NT2/D1 (cell line): ENCODE results near the gene KLHL22.
"Not testable (repeated sequence)": the region's sequence is repeated elsewhere in the genome, so short reads cannot be mapped to it uniquely, and the experiment has no call there.

Source experiments
- DNase-seq: peaks from one replicate; pipeline ENCODE4 v3.0.0-alpha.2; 2011; ENCODE audit warnings: low read depth, low spot score
- H3K27me3 ChIP-seq: 2 replicates; pipeline ENCODE4 v1.6.0; 2011; ENCODE audit warnings: mild to moderate bottlenecking; ENCODE audit not compliant: insufficient read length, insufficient read depth
- H3K36me3 ChIP-seq: 2 replicates; pipeline ENCODE4 v1.6.1; 2011; ENCODE audit warnings: mild to moderate bottlenecking, low read length, mixed read lengths; ENCODE audit not compliant: insufficient read depth, insufficient read length
- H3K4me1 ChIP-seq: 2 replicates; pipeline ENCODE4 v1.5.1; 2011; ENCODE audit not compliant: insufficient read depth, insufficient read length
- H3K4me3 ChIP-seq: 2 replicates; pipeline ENCODE4 v1.5.1; 2011; ENCODE audit warnings: low read depth; ENCODE audit not compliant: insufficient read length
- H3K9ac ChIP-seq: 2 replicates; pipeline ENCODE4 v1.6.0; 2011; ENCODE audit warnings: low read depth; ENCODE audit not compliant: insufficient read length
- H3K9me3 ChIP-seq: 2 replicates; pipeline ENCODE4 v1.5.1; 2011; ENCODE audit warnings: mild to moderate bottlenecking, low read length; ENCODE audit not compliant: insufficient read depth
- SUZ12 ChIP-seq: IDR thresholded peaks from 2 replicates; pipeline ENCODE4 v1.6.1; 2011; ENCODE audit not compliant: insufficient read length, insufficient read depth; ENCODE audit errors: extremely low read depth
- YY1 ChIP-seq: IDR thresholded peaks from 2 replicates; pipeline ENCODE4 v1.6.1; 2011; ENCODE audit not compliant: insufficient read length, insufficient read depth
- ZNF274 ChIP-seq: IDR thresholded peaks from 2 replicates; pipeline ENCODE4 v1.6.1; 2011; ENCODE audit warnings: mild to moderate bottlenecking, low read depth, low read length

The KLHL22 gene

DNA sequence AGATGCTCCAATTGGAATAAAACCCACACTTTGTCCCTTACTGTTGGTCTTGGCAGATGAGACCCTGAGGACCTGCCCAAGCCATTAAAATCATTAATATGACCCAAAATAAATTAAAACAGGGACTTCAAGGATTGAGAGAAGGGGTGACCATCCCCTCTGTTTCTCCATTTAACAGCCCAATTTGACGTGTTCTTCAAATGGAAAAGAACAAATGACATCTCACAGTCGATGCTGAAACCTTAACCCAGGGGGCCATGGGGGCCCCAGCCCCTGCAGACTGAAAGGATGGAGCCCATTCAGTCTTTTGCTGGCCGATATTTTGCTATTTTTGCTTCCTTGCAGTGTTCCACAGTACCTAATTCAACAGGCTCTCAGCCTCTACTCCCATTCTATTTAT lies 81.1 kb downstream of the KLHL22 start:
- TF ChIP-seq ZNF274: no peak
- TF ChIP-seq SUZ12: no peak
- TF ChIP-seq YY1: no peak
- no peaks in the 10 kb centered on the region for H3K4me1 ChIP-seq
- no peaks in the 10 kb centered on the region for H3K9me3 ChIP-seq
- H3K4me3 ChIP-seq: no peak overlapping the region
- H3K36me3 ChIP-seq: no peaks in the 10 kb centered on the region
- no peak for DNase-seq
- H3K9ac ChIP-seq: no peak overlapping the region
- no peaks in the 10 kb centered on the region for H3K27me3 ChIP-seq

DNA sequence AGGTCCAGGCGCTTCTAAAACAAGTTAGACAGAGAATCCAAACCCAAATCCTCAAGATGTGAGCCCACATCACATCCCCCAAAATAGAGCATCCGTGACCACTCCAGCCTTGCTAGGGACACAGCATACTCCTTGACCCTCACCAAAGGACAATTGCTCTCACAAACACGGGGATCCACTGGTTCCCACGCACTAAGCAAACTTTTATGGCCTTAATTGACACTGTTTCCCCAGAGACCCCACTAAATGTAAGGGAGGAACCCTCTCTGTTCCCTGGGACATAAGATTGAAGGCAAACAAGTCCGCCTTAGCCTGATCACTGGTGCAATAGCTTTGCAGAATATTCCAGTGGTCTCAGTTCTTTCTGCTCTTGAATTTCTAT lies 81.5 kb downstream of the KLHL22 start:
- H3K4me1 ChIP-seq: no peaks in the 10 kb centered on the region
- no peak overlapping the region for H3K9ac ChIP-seq
- H3K27me3 ChIP-seq: no peaks in the 10 kb centered on the region
- no peaks in the 10 kb centered on the region for H3K9me3 ChIP-seq
- no peak overlapping the region for H3K4me3 ChIP-seq
- TF ChIP-seq SUZ12 (no peak), ZNF274 (no peak), YY1 (no peak)
- no peaks in the 10 kb centered on the region for H3K36me3 ChIP-seq
- DNase-seq: no peak

DNA sequence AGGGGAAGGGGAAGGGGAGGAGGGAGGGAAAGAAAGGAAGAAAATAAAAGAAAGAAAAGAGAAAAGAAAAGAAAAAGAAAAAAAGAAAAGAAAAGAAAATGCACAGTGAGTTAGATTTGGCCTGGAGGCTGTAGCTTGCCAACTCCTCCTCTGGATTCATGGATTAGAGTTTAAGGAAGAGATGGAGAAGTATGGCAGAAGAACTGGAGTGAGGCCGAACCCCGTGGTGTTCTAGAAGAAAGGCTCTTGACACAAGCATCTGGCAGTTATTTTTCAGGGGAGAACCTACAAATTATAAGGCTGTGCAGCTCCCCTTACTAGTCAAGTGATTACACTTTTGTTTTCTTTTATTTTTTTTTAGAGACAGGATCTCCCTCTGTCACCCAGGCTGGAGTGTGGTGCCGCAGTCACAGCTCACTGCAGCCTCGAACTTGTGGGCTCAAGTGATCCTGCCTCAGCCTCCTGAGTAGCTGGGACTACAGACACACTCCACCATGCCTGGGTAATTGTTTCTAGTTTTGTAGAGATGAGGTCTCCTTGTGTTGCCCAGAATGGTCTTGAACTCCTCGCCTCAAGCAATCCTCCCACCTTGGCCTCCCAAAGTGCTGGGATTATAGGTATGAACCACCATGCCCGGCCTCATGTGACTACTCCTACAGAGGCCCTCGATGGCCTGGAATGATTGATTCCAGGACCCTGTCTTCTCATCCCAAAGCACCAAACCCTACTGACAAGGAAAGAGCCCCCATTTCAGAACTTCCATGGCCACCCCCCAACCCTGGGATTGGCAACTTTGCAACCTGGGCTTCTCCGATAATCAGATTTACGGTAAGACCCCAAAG lies 82.2 kb downstream of the KLHL22 start:
- no peak for DNase-seq

GRCh38 chr22:20412474-20413216 lies 83.0 kb downstream of the KLHL22 start:
- H3K27me3 ChIP-seq: no peaks in the 10 kb centered on the region
- no peak for DNase-seq
- H3K36me3 ChIP-seq: peaks cover 3% of the 10 kb centered on the region
- H3K9me3 ChIP-seq: no peaks in the 10 kb centered on the region
- TF ChIP-seq YY1 (no peak), SUZ12 (no peak), ZNF274 (no peak)
- H3K4me1 ChIP-seq: no peaks in the 10 kb centered on the region
- no peak overlapping the region for H3K4me3 ChIP-seq
- no peak overlapping the region for H3K9ac ChIP-seq

More for the DNA sequence above, 82.2 kb downstream of the KLHL22 start:
- TF ChIP-seq YY1 (no peak), ZNF274 (no peak), SUZ12 (no peak)
- Histone ChIP-seq H3K9me3 (no peaks in the 10 kb centered on the region), H3K27me3 (no peaks in the 10 kb centered on the region), H3K4me3 (no peak overlapping the region), H3K9ac (no peak overlapping the region), H3K36me3 (no peaks in the 10 kb centered on the region), H3K4me1 (no peaks in the 10 kb centered on the region)

- H3K9ac ChIP-seq, H3K9me3 ChIP-seq, H3K4me3 ChIP-seq, DNase-seq, H3K4me1 ChIP-seq, H3K27me3 ChIP-seq: not testable (repeated sequence)
- peaks cover 34% of the 10 kb centered on the region for H3K36me3 ChIP-seq
These were observed 86.2 kb downstream of the KLHL22 start for GRCh38 chr22:20409385-20409784.

- TF ChIP-seq YY1 (no peak), ZNF274 (no peak), SUZ12 (no peak)
- Histone ChIP-seq H3K4me1 (no peaks in the 10 kb centered on the region), H3K27me3 (no peaks in the 10 kb centered on the region), H3K4me3 (no peak overlapping the region), H3K9me3 (no peaks in the 10 kb centered on the region), H3K9ac (no peak overlapping the region), H3K36me3 (peaks cover 36% of the 10 kb centered on the region)
- DNase-seq: no peak
These were observed 86.7 kb downstream of the KLHL22 start for GRCh38 chr22:20408891-20409290.

- Histone ChIP-seq H3K9ac (no peak overlapping the region), H3K4me1 (no peaks in the 10 kb centered on the region), H3K27me3 (no peaks in the 10 kb centered on the region), H3K4me3 (no peak overlapping the region), H3K36me3 (peaks cover 45% of the 10 kb centered on the region), H3K9me3 (no peaks in the 10 kb centered on the region)
- TF ChIP-seq YY1 (no peak), ZNF274 (no peak), SUZ12 (no peak)
- DNase-seq: no peak
These were observed 87.8 kb downstream of the KLHL22 start for GRCh38 chr22:20407829-20408228.
